Fibroblast of upper back skin (primary cell): ENCODE measurements around the gene MAP1S.
"Not testable (repeated sequence)": the region's sequence is repeated elsewhere in the genome, so short reads cannot be mapped to it uniquely, and the experiment has no call there.

Source experiments
- DNase-seq: peaks from one replicate; pipeline ENCODE4 v3.0.0-alpha.2; 2013

The MAP1S gene

DNA sequence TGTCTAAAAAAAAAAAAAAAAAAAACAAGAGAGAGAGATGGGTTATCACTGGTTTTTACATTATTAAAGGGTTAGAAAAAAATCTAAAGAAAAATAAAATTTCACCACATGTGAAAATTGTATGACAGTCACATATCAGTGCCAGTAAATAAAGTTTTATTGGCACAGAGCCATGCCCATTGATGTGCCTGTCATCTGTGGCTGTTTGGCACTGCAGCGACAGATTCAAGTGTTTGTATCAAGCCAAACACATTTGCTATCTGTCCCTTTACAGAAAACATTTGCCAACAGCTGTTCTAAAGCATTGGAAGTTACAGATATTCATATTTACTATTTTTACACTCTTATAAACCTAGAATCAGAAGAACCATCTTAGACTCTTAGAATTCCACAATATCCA, 48.3 kb downstream of the MAP1S start:
- no peak for DNase-seq

DNA sequence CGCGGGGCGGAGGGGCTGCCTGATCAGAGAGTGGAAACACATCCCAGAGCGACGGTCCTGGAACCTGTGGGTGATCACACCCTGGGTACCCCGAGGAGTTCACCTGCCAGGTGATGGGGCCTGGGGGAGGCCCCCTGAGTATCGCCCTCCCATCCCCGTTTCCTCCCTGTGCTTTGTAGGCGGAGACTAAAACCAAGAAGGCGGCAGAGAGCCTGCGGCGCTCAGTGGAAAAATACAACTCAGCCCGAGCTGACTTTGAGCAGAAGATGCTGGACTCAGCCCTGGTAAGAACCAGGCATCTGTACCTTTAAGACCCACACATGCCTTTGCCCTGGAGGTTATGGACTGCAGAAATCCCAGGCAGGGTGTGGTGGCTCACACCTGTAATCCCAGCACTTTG, 51.3 kb downstream of the MAP1S start:
- no peak for DNase-seq

DNA sequence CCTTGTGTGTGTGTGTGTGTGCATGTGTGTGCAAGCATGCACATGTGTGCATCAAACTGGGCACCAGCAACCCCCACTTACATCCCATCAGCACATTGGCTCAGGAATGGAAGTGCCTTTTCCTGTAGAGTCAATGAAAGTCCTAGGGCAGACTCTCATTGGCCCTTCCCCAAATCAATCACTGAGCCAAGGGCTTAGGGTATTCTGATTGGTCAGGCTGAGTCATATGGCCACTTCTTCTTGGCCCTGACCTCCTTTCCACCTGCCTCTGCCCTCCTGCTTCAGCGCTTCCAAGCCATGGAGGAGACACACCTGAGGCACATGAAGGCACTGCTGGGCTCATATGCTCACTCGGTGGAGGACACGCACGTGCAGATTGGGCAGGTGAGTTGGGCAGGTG, 52.9 kb downstream of the MAP1S start:
- DNase-seq, result no peak

DNA sequence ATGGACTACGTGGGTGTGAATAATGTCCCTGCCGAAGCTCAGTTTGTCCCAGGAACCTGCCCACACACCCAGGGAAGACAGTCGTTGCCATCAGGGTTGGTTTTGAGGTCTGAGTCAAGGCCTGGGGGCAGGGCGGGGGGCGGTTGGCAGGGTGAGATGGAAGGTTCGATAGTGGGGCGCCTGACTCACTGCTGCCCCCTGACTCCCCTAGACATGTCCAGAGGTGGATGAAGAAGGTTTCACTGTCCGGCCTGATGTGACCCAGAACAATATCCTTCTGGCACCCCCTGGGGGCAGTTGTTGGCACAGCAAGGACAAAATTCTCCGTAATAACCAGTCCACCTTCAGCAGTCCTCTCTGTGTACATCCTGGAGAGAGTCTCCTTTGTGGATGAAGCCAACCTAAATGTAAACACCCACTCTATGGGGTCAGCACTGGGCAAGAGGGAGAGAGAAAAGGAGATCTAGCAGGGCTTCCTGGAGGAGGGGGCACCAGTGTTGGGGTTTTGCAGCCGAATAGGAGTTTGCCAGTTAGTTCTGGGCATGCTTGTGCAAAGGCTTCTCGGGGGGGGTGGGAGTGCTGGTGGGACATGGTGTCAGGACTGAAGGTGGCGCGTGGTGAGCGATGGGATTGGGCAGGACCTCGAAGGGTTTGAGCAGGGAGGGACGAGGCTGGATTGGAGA, 56.1 kb downstream of the MAP1S start:
- DNase-seq, result no peak

DNA sequence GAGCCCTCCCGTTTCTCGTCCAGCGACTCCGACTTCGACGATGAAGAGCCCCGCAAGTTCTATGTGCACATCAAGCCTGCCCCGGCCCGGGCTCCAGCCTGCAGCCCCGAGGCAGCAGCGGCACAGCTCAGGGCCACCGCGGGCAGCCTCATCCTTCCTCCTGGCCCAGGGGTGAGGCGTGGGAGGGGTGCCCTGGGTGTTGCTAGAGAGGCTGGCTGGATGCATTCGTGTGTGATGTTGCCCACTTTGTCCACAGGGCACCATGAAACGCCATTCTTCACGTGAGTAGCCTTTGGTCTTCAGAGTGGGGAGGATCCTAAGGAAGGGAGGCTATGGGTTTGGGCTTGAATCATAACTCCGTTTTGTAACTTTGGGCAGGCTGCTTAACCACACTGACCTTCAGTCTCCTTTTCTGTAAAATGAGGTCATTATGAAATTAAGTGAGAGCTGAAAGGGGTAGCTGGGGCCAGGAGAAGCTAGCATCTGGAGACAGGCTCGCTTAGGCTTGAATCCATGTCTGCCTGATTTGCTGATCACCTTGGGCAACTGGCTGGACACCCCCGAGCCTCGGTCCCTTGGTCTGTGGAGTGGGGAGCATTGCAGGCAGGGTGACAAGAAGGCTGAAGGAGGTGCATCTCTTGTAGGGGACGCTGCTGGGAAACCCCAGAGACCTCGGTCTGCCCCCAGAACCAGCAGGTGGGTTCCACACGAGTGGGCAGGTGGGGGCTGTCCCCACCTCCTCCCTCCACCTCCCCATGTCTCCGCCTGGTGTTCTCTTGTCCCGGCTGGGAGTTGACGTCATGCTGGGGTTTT, 56.9 kb downstream of the MAP1S start:
- no peak for DNase-seq

DNA sequence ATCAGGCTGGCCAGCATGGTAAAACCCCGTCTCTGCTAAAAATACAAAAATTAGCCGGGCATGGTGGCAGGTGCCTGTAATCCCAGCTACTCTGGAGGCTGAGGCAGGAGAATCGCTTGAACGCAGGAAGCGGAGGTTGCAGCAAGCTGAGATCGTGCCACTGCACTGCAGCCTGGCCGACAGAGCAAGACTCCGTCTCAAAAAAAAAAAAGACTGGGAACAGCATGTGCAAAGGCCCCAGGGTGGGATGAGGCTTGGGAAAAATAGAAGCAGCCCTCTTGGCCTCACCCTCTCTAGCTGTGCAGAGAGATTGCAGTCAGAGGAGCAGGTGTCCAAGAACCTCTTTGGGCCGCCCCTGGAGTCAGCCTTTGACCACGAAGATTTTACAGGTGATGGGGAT, 58.6 kb downstream of the MAP1S start:
- not testable (repeated sequence) for DNase-seq

GRCh38 chr19:17778251-17778967, 59.1 kb downstream of the MAP1S start:
- peak; percentile 26 for DNase-seq

DNA sequence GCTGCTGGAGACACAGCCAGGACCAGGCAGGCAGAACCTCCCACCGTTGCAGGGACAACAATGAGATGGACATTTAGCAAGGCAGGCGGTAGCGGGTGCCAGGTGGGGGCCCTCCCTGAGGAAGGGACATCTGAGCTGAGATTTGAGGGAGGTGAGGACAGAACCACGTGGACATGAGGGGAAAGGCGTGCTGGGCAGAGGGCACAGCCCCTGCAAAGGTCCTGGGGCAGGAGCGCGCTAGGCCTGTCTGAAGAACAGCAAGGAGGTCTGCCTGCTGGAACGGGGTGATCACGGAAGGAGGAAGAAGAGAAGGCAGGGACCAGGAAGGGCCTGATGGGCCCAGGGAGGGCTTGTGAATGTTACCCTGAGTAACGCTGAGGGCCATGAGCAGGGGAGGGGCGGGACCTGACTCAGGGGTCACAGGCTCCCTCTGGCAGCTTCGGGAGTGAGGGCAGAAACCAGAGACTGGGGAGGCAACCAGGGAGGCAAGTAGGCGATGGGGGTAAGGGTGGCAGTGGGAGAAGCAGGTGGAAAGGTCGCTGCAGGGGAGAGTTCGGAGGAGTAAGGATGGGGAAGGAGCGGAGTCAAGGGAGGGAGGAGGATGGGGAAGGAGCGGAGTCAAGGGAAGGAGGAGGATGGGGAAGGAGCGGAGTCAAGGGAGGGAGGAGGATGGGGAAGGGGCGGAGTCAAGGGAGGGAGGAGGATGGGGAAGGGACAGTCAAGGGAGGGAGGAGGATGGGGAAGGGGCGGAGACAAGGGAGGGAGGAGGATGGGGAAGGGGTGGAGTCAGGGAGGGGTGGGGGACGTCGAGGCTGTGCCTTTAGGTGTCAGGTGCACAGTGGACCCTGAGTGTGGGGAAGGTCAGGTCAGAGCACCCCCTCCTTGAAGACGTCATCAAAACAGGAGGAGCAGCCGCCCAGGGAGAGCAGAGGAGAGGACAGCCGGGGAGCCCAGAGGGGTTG, 60.0 kb downstream of the MAP1S start:
- peak; percentile 27 for DNase-seq

GRCh38 chr19:17780781-17781180, 61.5 kb downstream of the MAP1S start:
- DNase-seq, result no peak

DNA sequence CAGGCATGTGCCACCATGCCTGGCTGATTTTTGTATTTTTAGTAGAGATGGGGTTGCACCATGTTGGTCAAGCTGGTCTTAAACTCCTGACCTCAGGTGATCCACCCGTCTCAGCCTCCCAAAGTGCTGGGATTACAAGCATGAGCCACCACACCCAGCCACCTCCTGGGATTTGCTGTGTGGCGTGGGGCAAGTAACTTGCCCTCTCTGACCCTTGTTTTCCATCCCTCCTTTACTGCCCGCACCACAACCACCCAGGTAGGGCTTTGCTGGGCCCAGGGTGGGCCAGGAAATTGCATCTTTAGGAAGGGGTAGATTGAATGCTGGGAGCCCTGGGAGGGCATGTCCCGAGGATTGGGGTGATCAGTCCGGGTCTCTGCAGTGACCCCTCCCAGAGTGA, 64.4 kb downstream of the MAP1S start:
- DNase-seq, result not testable (repeated sequence)
